SH-SY5Y (cell line): ENCODE results near the gene SLC37A1.

Experiments
- GATA2 ChIP-seq: IDR thresholded peaks from 2 replicates; pipeline ENCODE4 v1.6.1; 2011; ENCODE audit warnings: mild to moderate bottlenecking, low read depth, low read length
- GATA3 ChIP-seq: IDR thresholded peaks from 2 replicates; pipeline ENCODE4 v1.6.1; 2011; ENCODE audit warnings: low read depth, mild to moderate bottlenecking, low read length, moderate library complexity

The SLC37A1 gene

DNA sequence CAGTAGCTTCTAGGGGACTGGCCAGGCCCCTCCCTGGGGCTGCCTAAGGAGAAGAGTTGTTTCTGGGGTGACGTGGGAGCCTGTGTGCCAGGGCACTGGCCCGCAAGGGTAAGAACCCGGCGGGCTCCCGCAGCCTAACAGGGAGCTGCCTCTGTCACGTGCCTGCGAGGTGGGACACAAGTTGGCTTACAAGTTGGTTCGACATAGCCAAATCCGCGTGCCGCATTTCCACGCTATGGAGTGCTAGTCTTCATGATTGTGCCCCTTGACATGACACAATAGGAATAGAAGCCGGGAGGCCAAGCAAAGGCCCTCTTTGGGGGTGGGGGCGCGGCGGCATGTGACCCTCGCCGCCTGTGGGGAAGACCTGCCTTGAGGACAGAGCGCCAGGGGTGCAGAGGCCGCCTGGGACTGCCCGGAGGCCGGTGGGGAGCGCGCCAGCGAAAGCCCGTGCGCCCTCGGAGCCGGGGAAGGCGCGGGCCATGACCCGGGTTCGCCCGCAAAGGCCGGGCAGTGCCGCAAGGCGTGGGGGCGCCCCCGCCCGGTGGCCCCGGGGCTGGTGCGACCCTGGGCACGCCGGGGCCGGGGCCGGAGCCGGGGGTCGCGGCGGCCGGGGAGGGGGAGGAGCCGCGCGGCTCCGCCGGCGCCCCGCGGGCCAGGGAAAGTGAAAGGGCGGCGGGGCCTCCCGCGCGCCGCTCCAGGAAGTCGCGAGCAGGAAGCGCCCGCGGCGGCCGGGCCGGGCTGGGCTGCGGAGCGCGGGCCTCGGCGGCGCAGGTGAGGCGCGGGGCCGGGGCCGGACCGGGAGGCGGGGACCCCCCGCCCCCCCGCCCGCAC is at the start of gene SLC37A1:
SLC37A1 (plus strand) TSS at position 702 of the 834 bp plus-strand sequence. CDS start 4,603 bp downstream, outside the sequence.
- TF ChIP-seq GATA2 (no peak), GATA3 (no peak)

DNA sequence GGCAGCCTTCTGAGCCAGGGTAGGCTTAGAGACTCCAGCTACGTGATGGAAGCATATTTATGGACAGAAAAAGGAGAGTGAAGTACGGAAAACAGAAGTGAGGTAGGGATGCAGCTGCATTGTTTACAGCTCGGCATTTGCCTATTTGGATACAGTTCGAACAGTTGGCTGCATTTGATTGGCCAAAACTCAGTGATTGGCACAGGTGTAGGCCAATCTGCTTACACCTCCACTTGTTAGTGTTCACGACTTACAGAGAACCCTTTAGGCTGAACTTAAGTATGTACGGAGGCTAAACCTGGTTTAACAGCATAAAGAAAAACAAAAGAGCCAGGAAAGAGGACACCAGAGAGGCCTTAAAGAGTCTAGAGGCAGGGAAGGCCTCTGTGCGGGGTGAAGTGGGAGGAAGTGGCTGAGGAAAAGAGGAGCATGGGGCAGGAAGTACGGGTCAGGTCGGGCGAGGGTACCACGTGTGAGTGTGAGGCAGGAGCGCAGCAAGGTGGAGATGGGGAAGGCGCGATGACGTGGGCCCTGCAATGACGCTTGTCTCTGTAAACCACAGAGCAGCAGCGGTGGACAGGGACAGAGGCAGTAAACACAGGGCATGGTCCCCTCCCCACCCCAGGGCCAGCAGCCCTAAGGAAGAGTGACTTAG is 49.7 kb upstream of the SLC37A1 start:
- TF ChIP-seq GATA3 (no peak), GATA2 (no peak)

DNA sequence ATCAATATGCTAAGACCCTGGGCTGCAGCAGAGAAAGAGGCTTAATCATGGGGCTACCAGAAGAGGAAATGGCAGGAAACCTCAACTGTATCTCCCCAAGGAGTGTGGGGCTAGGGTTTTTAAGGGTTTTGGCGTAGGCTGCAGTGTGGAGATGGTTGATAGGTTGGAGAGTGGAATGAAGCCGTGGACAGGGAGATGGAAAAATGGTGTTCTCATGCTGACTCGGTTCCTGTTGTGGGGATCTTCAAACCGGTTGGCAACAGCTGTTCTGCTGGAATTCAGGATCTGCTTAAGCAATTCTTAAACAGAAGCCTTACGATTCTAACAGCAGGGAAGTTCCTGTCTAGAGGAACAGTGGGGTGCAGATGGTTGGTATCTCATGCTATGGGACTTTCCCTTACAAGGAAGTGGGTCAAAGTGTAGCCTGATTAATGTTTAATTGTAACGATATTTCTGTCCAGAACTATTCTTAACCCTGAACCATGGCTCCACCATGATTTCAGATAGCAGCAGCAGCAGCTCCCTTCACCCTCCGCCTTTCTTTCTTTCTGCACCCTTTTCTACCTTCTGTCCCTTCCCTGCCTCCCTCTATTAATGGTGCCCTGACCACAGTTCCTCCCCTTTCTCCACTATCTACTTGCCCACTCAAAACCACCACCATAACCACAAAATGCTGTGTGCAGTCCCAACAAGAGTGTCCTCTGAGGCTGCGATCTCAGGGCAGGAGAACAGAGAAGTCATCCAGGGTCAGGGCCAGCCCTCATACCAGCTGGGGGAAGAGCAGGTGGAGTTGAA is 48.4 kb upstream of the SLC37A1 start:
- TF ChIP-seq GATA2 = no peak
- TF ChIP-seq GATA3 = no peak

DNA sequence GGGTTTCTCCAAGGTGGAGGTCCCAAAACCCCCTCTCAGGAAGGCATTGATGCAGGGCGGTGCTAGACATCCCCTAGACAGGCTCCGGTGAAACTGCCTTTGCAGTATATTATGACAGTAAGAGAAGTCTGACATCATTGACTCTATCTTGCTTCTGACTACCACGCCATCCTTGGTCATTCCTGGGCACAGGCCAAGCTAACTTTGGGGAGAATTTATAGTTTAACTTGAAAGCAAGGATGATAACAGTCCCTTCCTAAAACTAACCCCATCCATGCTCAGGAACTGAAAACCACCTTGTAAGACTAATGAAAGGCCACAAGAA is 47.9 kb upstream of the SLC37A1 start:
- no peak for TF ChIP-seq GATA3
- TF ChIP-seq GATA2 = no peak

DNA sequence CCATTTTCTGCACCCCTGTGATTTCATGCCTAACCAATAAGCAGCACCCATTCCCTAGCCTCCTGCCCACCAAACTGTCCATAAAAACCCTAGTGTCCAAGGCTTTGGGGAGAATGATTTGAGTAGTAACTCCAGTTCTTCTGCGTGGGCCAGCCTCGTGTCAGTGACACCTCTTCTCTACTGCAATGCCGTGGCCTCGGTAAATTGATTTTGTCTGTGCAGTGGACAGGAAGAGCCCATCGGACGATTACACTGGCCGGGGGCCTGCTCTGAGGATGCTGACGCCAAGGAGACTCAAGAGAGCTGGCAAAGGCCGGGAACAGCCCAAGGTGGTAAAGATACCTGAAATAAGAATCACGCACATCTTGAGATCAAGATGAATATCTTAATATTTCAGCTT is 47.0 kb upstream of the SLC37A1 start:
- TF ChIP-seq GATA3 = no peak
- no peak for TF ChIP-seq GATA2

DNA sequence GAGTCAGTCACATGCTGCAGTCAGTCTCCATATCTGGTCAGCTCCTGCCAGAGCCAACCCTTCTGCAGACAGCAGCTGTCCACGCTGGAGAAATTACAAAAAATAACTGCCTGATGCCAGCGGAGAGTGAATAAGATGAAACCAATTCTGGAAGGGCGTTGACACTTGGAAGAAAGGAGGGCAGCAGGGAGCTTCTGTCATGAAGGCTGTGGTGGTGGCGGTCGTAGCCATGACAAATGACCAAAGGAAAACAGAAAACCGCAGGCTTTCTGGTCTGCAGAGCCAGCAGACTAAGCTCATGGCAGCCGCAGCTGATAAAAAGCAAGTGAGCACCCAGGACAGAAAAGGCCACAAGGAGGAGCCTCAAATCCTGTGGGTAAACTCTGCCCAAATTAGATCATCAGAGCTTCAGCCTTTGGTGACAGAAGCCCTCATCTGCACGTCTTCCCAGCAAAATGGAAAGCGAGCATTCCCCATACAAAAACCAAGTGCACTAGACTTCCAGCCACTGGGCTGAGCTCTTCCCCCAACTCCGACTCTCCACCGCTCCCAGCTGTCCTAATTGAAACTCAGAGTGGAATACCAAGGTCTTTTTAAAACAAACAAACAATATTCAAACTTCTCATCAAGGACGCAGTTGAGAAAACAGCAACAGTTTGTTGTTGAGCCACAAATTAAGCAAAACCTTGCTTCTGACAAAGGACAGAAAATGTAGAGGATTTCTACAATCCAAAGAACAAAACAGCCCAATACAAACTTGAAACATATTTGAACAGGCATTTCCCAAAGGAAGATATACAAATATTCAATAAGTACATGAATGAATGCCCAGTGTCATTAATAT is 46.3 kb upstream of the SLC37A1 start:
- TF ChIP-seq GATA2 = no peak
- no peak for TF ChIP-seq GATA3

DNA sequence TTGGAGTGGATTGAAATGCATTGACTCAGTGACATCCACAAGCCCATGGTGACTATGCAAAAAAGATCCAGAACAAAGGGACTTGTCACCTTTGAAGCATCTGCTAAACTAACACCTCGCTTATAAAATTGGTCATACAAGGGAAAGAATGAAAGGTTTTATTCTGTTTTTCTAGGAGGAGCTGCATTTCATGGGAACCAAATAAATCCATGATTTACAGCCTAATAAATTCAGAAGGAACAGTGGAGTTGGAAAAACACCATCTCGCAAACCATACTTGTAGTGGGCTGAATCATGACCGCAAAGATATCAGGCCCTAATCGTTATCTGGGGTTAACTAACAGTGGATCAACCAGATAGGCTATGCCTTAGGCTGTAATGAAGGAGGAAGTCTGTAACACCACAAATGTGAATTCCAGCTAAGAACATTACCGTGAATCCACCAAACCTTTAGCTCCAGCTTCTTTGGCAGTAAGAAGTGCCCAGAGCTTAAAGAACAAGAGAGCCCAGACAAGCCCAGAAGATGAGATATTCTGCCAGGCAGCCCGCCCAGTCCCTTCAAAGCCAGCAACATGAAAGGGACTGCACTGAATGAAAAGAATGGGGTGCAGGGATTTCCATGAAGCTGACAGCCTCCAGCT is 45.0 kb upstream of the SLC37A1 start:
- TF ChIP-seq GATA2 (no peak), GATA3 (no peak)

DNA sequence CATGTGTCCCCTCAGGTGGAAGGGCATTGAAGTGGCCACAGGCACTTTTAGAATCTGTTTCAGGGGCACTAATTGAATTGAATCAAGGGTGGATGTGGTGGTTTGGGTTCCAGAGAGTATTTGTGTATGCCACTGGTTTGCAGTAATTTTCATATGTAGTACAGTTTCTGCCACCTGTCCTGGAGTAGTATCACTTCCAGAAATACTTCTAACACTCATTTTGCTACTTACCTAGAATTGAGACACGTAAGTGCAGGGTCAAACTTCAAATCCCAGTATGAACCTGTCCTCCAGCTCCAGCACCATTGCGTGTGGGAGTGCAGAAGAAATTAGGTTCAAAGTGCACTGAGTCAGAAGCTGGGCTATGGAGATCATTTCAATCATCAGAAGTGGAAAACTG is 44.4 kb upstream of the SLC37A1 start:
- TF ChIP-seq GATA3 (no peak), GATA2 (no peak)

DNA sequence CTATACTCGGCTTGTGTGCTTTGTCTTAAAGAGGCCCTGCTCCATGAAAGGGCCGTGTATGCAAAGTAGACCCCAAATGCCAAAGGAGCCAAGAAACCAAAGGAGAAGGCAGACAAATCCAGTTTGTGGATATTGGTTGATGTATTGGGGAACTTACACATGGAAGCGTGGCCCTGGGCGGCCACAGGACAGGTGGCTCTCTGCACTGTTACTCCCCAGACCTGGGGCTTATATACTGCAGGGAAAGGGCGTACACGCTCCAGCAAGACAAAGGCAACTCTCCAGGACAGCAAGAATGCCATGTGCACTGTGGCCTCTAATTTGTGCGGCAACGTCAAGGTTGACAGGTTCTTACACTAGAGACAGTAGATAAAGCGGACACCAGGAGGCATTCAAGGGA is 42.4 kb upstream of the SLC37A1 start:
- TF ChIP-seq GATA3 (no peak), GATA2 (no peak)

DNA sequence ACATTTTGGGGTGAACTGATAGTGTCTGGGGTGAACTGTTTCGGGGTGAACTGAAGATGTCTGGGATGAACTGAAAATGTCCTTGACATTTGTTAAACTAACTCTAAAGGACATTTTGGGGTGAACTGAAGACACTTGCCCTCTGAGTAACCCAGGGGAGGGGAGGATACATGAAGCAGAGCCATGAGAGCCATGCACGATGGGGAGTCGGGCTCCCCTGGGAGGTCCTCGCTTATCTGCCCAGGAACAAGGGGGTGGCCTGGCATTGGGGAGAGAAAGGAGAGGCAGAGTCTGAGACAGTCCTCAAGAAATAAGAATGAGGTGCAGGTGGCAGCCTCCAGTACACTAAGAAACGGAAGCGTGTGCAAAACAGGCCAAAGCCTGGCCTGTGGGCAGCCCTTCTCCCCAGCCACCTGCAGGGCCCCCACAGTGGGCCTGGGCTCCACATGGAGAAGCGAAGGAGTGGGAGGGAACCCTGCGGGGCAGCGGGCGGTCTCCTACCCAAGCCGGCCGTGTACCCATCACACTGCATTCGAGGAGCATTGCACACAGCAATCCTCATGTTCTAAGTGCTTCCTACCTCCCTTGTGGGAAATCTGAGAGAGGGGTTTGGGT is 41.8 kb upstream of the SLC37A1 start:
- TF ChIP-seq GATA3 (no peak), GATA2 (no peak)

DNA sequence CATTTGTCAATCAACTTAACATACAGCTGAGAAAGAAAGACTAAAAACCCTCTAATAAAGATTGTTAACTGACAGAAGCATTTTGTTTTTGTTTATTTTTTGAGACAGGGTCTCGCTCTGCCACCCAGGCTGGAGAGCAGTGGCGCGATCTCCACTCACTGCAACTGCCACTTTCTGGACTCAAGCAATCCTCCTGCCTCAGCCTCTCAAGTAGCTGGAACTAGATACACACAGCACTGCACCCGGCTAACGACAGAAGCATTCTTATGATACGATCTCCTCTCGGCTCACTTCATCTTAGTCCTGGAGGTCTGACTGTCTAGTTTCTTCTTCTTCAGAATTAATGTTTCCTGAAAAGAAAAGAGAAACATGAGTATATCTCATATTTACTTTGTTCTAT is 41.1 kb upstream of the SLC37A1 start:
- TF ChIP-seq GATA2 (no peak), GATA3 (no peak)

DNA sequence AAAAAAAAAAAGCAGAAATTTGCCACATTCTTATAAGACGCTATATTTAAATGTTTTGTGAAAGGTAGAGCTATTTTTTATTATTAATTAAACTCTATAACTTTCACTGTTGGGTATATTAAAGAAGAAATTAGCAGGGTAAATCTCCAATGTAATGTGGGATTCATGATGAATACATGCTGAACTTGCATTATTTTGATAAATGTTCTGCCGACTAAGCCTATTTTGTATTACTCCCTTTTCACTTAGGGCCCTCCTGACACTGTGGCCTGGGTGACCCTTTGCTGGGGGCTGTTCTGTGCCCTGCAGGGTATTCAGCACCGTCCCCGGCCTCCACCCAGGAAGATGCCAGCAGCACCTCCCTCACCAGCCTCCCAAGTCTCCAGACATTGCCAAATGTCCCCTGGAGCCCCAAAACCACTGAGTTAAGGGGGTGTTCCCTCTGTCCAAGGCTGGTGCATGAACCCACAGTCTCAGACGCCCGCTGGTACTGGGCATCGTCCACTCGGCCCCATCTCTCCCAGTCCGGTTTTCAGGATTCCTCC is 40.1 kb upstream of the SLC37A1 start:
- TF ChIP-seq GATA3 (no peak), GATA2 (no peak)
